Karpas-422 (cell line): ENCODE data around the gene SPTBN5. TPM values are rescaled to one million over a fixed set of nuclear protein-coding genes. Genes with fewer than 3 reads are reported as not detected.

Experiments used
- DNase-seq: peaks from one replicate; pipeline ENCODE4 v3.0.0-alpha.2; 2015
- H2AFZ ChIP-seq: fragments of 200-600 bp; sonication (generic); 2 replicates; pipeline ENCODE4 v1.6.1; 2014; ENCODE audit warnings: antibody characterized with exemption, low read length, mixed read lengths
- H3K27ac ChIP-seq: fragments of 200-600 bp; sonication (generic); 2 replicates; pipeline ENCODE4 v1.5.1; 2014; ENCODE audit warnings: mild to moderate bottlenecking, low read length, moderate library complexity
- H3K27me3 ChIP-seq: fragments of 200-600 bp; sonication (generic); 2 replicates; pipeline ENCODE4 v1.6.1; 2014; ENCODE audit warnings: low read length, mixed read lengths
- H3K36me3 ChIP-seq: fragments of 200-600 bp; sonication (generic); 2 replicates; pipeline ENCODE4 v1.6.1; 2014; ENCODE audit warnings: low read length, mixed read lengths; ENCODE audit not compliant: insufficient read depth
- H3K4me1 ChIP-seq: fragments of 200-600 bp; sonication (generic); 2 replicates; pipeline ENCODE4 v1.6.1; 2014; ENCODE audit warnings: mild to moderate bottlenecking, low read length, mixed read lengths
- H3K4me2 ChIP-seq: fragments of 200-600 bp; sonication (generic); 2 replicates; pipeline ENCODE4 v1.6.1; 2014; ENCODE audit warnings: low read length, low read depth, mild to moderate bottlenecking; ENCODE audit not compliant: poor library complexity, severe bottlenecking
- H3K4me3 ChIP-seq: fragments of 200-600 bp; sonication (generic); 2 replicates; pipeline ENCODE4 v1.5.1; 2014; ENCODE audit warnings: mild to moderate bottlenecking, antibody characterized with exemption, low read length, mixed read lengths
- H3K79me2 ChIP-seq: fragments of 200-600 bp; sonication (generic); 2 replicates; pipeline ENCODE4 v1.6.1; 2014; ENCODE audit warnings: mild to moderate bottlenecking, low read length, mixed read lengths
- H3K9ac ChIP-seq: fragments of 200-600 bp; sonication (generic); 2 replicates; pipeline ENCODE4 v1.6.0; 2014; ENCODE audit warnings: low read length
- H3K9me2 ChIP-seq: fragments of 200-600 bp; sonication (generic), shearing (Covaris generic); replicated peaks from 2 replicates; pipeline ENCODE4 v1.6.0; 2014; ENCODE audit warnings: mild to moderate bottlenecking, low read length, moderate library complexity; ENCODE audit not compliant: insufficient read depth
- H3K9me3 ChIP-seq: fragments of 300-700, 200-600 bp; sonication (generic); 2 replicates; pipeline ENCODE4 v1.6.1; 2014; ENCODE audit warnings: low read length, mixed read lengths
- H4K20me1 ChIP-seq: fragments of 200-600 bp; sonication (generic); 2 replicates; pipeline ENCODE4 v1.6.1; 2014; ENCODE audit warnings: mild to moderate bottlenecking, antibody characterized with exemption, low read length, low read depth; ENCODE audit not compliant: insufficient read depth
- total RNA-seq: library from RNA; depleted of rRNA; stranded (reverse); fragments of >200 nt; shearing (Covaris generic); gene quantifications from 2 replicates; pipeline ENCODE4 v1.2.3, GENCODE V29; 2014; ENCODE audit warnings: low replicate concordance

The SPTBN5 gene
- total RNA-seq, 1 experiment from 2014 or later: 0.11 TPM

DNA sequence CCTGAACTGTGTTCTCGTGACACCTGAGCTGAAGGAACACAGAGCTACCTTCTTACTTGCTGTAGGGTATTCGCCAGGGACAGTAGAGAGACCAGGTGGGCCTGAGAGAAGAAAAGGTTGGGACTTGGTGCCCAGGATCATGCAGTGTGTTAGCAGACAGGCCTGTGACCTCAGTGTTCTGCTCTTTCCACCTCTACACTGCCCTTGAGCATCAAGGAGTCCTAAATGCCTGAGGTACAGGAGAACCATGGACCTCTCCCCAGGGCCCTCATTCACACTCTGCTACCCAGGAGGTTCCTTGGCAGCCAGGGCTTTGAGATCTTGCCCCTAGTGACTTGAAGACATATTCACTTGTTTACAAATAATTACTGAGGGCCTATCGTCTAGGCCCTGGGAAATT, 88.1 kb downstream of the SPTBN5 start:
- no peak for DNase-seq
- Histone ChIP-seq H3K4me2 (no peak overlapping the region), H3K27me3 (no peaks in the 10 kb centered on the region), H3K4me1 (peaks cover 21% of the 10 kb centered on the region), H3K9ac (no peak overlapping the region), H3K36me3 (0 out of 2 replicates have a peak, but pooled peaks cover 5% of the 10 kb centered on the region), H3K9me2 (no peaks in the 10 kb centered on the region), H3K4me3 (no peak overlapping the region), H3K79me2 (peaks cover 3% of the 10 kb centered on the region), H4K20me1 (no peaks in the 10 kb centered on the region), H3K9me3 (no peaks in the 10 kb centered on the region), H2AFZ (no peak overlapping the region), H3K27ac (no peak overlapping the region)

DNA sequence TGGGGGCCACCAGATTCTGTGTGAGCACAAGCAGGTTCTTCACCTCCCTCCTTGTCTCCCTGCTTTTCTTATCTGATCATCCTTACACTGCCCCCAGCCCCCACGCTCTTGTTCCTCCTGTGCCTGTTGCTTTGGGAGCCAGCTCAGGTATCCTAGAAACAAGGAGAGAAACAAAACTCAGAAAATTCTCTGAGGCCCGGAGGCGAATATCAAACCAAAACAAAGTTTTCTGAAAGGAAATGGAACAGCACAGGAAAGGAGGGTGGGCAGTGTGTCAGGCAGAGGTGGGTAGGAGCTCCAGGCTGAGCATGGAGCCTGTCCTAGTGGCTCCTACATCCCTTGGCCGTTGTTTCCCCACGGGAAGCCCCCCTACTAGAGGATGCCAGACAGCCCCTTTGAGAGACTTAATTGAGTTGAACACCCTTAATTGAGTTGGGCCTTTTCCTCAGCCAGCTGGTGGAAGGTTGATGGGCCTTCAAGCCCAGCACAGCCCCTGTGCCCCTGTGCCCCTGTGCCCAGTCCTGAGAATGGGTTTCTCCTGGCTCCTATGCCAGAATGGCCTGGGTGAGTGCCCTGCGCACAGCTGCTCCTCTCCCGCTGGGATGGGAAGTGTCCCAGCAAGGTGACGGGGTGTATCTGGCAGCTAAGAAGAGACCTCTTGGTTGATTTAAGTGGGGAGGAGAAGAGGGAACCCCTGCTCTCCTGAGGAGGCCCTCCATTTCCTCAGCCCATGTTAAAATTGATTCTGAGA, 88.8 kb downstream of the SPTBN5 start:
- no peaks in the 10 kb centered on the region for H3K27me3 ChIP-seq
- H3K9ac ChIP-seq: no peak overlapping the region
- no peak overlapping the region for H2AFZ ChIP-seq
- no peak overlapping the region for H3K4me3 ChIP-seq
- no peaks in the 10 kb centered on the region for H3K9me3 ChIP-seq
- 0 out of 2 replicates have a peak, but pooled peaks cover 6% of the 10 kb centered on the region for H3K36me3 ChIP-seq
- no peak overlapping the region for H3K27ac ChIP-seq
- no peak overlapping the region for H3K4me2 ChIP-seq
- H3K4me1 ChIP-seq: peaks cover 15% of the 10 kb centered on the region
- peaks cover 6% of the 10 kb centered on the region for H3K79me2 ChIP-seq
- no peak for DNase-seq
- no peaks in the 10 kb centered on the region for H4K20me1 ChIP-seq
- no peaks in the 10 kb centered on the region for H3K9me2 ChIP-seq

DNA sequence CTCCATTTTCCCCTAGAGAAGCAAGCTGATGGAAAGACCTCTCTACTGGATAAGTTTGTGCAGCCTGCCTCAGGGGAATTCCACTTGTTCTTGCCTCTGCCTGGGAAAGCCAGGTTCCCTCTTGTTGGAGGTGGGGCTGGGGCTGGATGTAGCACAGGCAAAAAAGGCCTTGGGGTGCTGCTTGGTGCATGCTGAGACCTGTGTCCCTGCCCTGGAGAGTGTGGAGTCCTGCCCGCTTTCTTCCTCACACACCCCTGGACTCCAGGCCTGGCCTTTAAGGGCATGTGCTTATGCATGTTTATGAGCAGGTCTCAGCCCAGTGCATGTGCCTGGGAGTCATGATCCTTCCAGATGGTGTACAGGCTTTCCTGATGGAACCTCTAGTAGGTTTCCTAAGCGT, 89.5 kb downstream of the SPTBN5 start:
- no peaks in the 10 kb centered on the region for H3K27me3 ChIP-seq
- peaks cover 11% of the 10 kb centered on the region for H3K4me1 ChIP-seq
- H3K4me2 ChIP-seq: no peak overlapping the region
- H2AFZ ChIP-seq: no peak overlapping the region
- no peak overlapping the region for H3K4me3 ChIP-seq
- H3K79me2 ChIP-seq: peaks cover 14% of the 10 kb centered on the region
- H3K27ac ChIP-seq: no peak overlapping the region
- H4K20me1 ChIP-seq: no peaks in the 10 kb centered on the region
- no peak overlapping the region for H3K9ac ChIP-seq
- 0 out of 2 replicates have a peak, but pooled peaks cover 6% of the 10 kb centered on the region for H3K36me3 ChIP-seq
- H3K9me3 ChIP-seq: no peaks in the 10 kb centered on the region
- no peak for DNase-seq
- no peaks in the 10 kb centered on the region for H3K9me2 ChIP-seq

DNA sequence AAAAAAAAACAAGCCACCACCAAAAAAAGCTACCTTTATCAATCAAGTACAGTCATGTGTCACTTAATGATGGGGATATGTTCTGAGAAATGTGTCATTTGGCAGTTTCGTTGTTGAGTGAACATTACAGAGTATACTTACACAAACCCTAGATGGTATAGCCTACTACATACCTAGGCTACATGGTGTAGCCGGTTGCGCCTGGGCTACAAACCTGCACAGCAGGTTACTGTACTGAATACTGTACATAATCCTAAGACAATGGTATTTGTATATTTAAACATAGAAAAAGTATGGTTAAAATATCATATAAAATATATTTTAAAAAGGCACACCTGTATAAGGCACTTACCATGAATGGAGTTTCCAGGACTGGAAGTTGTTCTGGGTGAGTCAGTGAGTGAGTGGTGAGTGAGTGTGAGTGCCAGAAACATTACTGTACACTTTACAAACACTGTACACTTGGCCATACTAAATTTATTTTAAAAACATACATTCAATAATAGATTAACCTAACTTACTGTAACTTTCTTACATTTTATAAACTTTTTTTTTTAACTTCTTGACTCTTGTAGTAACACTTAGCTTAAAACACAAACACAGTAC, 91.9 kb downstream of the SPTBN5 start:
- H3K79me2 ChIP-seq: peaks cover 26% of the 10 kb centered on the region
- H3K4me2 ChIP-seq: no peak overlapping the region
- no peaks in the 10 kb centered on the region for H4K20me1 ChIP-seq
- H3K9me3 ChIP-seq: no peaks in the 10 kb centered on the region
- no peak overlapping the region for H3K9ac ChIP-seq
- DNase-seq: no peak
- 0 out of 2 replicates have a peak, but pooled peaks cover 6% of the 10 kb centered on the region for H3K36me3 ChIP-seq
- H3K27me3 ChIP-seq: no peaks in the 10 kb centered on the region
- no peak overlapping the region for H2AFZ ChIP-seq
- no peaks in the 10 kb centered on the region for H3K9me2 ChIP-seq
- no peak overlapping the region for H3K4me3 ChIP-seq
- H3K4me1 ChIP-seq: 0 out of 2 replicates have a peak, but pooled peaks cover 3% of the 10 kb centered on the region
- H3K27ac ChIP-seq: no peak overlapping the region

GRCh38 chr15:41801185-41801584, 92.7 kb downstream of the SPTBN5 start:
- Histone ChIP-seq H3K9me3 (no peaks in the 10 kb centered on the region), H3K27ac (no peak overlapping the region), H3K4me3 (no peak overlapping the region), H3K4me1 (0 out of 2 replicates have a peak, but pooled peaks cover 3% of the 10 kb centered on the region), H3K79me2 (peaks cover 32% of the 10 kb centered on the region), H2AFZ (no peak overlapping the region), H3K9me2 (no peaks in the 10 kb centered on the region), H4K20me1 (no peaks in the 10 kb centered on the region), H3K9ac (no peak overlapping the region), H3K27me3 (no peaks in the 10 kb centered on the region), H3K36me3 (0 out of 2 replicates have a peak, but pooled peaks cover 6% of the 10 kb centered on the region), H3K4me2 (no peak overlapping the region)
- no peak for DNase-seq

GRCh38 chr15:41799488-41799805, 94.4 kb downstream of the SPTBN5 start:
- Histone ChIP-seq H3K36me3 (0 out of 2 replicates have a peak, but pooled peaks cover 6% of the 10 kb centered on the region), H3K9me3 (no peaks in the 10 kb centered on the region), H3K9ac (no peak overlapping the region), H2AFZ (no peak overlapping the region), H3K4me1 (peaks cover 3% of the 10 kb centered on the region; the same call in 1 of the 2 replicates), H3K4me2 (no peak overlapping the region), H4K20me1 (no peaks in the 10 kb centered on the region), H3K4me3 (no peak overlapping the region), H3K27ac (no peak overlapping the region), H3K9me2 (no peaks in the 10 kb centered on the region), H3K27me3 (no peaks in the 10 kb centered on the region), H3K79me2 (peaks cover 46% of the 10 kb centered on the region)
- no peak for DNase-seq

DNA sequence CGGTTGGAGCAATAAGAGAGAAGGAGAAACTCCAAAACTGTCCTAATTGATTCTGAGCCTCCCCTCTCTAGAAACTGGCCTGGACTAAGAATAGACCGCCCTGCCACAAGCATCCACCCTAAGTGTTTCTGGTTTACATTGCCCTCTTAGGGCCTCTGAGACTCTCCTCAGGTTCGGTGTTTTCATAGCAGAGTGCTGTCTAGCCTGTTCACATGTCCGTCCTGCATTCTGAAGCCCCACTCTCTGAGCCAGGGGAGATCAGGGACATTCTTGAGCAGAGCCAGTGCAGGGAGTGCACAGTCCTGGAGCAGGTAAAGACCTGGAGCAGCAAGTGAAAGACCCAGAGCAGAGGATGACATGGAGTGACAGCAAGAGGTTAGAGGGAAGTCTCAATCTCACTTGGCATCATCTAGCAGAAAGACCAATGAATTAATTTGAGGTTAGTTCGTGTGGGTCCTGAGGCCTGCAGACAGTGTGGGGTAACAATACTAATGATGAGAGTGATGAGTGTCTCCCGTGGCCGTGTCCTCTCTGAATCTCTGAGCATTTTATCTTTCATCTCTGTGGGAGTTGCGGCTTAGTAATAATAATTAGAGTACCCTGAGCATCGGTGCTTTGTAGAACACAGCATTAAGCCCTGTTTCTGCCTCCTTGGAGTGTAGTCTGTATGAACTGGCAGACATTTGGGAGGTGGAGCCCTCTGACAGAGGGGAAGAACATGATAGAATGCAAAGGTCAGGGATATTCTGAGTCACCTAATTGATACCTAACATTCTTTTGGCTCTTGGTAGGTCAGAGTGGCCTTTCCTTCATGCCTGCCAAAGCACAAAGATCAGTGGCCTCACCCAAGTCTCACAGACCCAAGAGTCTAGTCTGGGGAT, 95.0 kb downstream of the SPTBN5 start:
- no peaks in the 10 kb centered on the region for H3K9me3 ChIP-seq
- DNase-seq: no peak
- H2AFZ ChIP-seq: no peak overlapping the region
- H3K4me1 ChIP-seq: peaks cover 3% of the 10 kb centered on the region; the same call in 1 of the 2 replicates
- no peak overlapping the region for H3K4me2 ChIP-seq
- H3K4me3 ChIP-seq: no peak overlapping the region
- H3K27ac ChIP-seq: no peak overlapping the region
- H3K9ac ChIP-seq: no peak overlapping the region
- H4K20me1 ChIP-seq: no peaks in the 10 kb centered on the region
- H3K79me2 ChIP-seq: peaks cover 52% of the 10 kb centered on the region
- H3K9me2 ChIP-seq: no peaks in the 10 kb centered on the region
- H3K36me3 ChIP-seq: 0 out of 2 replicates have a peak, but pooled peaks cover 6% of the 10 kb centered on the region
- no peaks in the 10 kb centered on the region for H3K27me3 ChIP-seq
